ENCODE measurements around the gene SATB1. TPM values are rescaled to one million over a fixed set of nuclear protein-coding genes. Genes with fewer than 3 reads are reported as not detected.
A peak's percentile ranks its signal among the peaks of the same experiment; 100 is the strongest.
"Not testable (repeated sequence)": the region's sequence is repeated elsewhere in the genome, so short reads cannot be mapped to it uniquely, and the experiment has no call there.

SATB1 gene
- total RNA-seq, 1 donor from 2014 or later = 2.0 TPM

DNA sequence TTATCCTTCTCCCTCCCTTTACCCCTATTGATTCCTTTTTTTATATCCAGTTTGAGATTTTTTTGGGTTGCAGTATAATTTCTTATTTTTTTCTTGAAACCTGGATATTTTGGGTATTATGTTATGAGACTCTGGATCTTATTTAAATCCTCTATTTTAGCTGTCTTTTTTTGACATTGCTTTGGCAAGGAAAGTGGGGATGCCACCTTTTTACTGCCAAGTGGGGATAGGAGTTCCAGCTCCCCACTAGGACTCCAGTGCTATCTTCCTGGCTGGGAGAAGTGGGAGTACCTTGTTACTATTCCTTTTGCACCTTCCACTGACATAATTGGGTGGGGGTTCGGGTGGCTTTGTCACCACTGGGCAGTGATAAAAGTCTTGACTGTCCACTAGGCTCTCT is 87.9 kb downstream of the SATB1 start:
- TF ChIP-seq, protein P1, sequence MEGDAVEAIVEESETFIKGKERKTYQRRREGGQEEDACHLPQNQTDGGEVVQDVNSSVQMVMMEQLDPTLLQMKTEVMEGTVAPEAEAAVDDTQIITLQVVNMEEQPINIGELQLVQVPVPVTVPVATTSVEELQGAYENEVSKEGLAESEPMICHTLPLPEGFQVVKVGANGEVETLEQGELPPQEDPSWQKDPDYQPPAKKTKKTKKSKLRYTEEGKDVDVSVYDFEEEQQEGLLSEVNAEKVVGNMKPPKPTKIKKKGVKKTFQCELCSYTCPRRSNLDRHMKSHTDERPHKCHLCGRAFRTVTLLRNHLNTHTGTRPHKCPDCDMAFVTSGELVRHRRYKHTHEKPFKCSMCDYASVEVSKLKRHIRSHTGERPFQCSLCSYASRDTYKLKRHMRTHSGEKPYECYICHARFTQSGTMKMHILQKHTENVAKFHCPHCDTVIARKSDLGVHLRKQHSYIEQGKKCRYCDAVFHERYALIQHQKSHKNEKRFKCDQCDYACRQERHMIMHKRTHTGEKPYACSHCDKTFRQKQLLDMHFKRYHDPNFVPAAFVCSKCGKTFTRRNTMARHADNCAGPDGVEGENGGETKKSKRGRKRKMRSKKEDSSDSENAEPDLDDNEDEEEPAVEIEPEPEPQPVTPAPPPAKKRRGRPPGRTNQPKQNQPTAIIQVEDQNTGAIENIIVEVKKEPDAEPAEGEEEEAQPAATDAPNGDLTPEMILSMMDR (conservative IDR thresholded peaks at IDR 0.05; ENCODE audit: low read depth, low read length) = no peak
- H3K4me3 ChIP-seq (ENCODE audit: low read depth, low read length) = no peak overlapping the region
- DNase-seq (ENCODE audit: low read depth) = no peak

DNA sequence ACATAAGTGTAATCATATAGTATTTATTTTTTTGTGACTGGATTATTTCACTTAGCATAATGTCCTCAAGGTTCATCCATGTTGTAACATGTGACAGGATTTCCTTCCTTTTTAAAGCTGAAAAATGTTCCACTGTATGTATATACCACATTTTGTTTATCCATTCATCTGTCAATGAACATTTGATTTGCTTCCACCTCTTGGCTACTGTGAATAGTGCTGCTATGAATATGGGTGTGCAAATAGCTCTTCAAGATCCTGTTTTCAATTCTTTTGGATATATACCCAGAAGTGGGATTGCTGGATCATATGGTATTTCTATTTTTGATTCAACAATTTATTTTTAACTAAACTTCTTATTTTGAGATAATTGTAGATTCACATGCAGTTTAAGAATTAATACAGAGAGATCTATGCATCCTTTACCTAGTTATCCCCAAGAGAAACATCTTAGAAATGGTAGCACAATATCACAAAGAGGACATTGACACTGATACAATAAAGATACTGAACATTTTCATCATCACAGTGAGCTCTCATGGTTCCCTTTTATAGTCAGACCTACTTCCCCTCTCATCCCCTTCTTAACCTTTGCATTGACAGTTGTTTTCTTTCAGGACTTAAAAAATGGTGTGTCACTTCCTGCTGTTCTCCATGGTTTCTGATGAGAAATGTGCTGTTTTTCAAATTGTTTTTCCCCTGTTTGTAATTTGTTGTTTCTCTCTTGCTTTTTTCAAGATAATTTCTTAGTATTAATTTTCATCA is 90.1 kb downstream of the SATB1 start:
- DNase-seq (ENCODE audit: low read depth) = no peak
- TF ChIP-seq, protein P1 (conservative IDR thresholded peaks at IDR 0.05; ENCODE audit: low read depth, low read length) = no peak
- H3K4me3 ChIP-seq (ENCODE audit: low read depth, low read length) = no peak overlapping the region

DNA sequence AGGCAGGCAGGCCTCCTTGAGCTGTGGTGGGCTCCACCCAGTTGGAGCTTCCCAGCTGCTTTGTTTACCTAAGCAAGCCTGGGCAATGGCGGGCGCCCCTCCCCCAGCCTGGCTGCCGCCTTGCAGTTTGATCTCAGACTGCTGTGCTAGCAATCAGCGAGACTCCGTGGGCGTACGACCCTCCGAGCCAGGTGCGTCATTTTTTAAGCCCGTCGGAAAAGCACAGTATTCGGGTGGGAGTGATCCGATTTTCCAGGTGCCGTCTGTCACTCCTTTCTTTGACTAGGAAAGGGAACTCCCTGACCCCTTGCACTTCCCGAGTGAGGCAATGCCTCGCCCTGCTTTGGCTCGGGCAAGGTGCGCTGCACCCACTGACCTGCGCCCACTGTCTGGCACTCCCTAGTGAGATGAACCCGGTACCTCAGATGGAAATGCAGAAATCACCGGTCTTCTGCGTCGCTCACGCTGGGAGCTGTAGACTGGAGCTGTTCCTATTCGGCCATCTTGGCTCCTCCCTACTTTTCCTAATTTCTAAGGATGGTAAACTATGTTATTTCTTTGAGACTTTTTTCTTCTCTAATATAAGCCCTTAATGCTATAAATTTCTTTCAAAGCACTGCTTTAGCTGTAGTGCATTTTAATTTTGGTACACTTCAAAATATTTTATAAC is 94.2 kb downstream of the SATB1 start:
- DNase-seq (ENCODE audit: low read depth) = not testable (repeated sequence)
- peak overlapping the region; percentile 38 for H3K4me3 ChIP-seq (ENCODE audit: low read depth, low read length)

DNA sequence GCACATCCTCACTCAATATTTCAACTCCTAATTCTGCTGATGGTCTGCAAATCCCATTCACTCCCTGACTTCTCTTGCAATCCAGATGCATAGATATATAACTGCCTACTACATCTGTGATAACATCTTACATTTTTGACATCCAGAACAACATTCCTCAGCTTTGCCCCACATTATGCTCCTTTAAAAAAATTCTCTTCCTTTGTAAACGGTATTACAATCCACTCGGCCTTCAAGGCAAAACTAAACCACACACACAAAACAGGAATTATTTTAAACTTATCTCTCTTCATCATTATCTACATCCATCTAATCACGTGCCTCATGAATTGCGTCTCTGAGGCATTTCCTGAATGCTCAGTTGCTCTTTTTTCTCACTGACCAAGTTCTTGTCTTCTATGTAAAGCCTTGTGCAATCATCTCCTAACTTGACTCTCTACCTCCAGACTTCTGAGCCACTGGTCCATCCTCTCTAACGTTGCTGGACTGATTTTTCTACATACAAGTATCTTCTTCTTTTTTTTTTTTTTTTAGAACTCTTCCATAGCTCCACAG is 117.0 kb downstream of the SATB1 start:
- no peak for DNase-seq (ENCODE audit: low read depth)
- TF ChIP-seq, protein P1 (conservative IDR thresholded peaks at IDR 0.05; ENCODE audit: low read depth, low read length) = no peak
- H3K4me3 ChIP-seq (ENCODE audit: low read depth, low read length) = no peak overlapping the region

DNA sequence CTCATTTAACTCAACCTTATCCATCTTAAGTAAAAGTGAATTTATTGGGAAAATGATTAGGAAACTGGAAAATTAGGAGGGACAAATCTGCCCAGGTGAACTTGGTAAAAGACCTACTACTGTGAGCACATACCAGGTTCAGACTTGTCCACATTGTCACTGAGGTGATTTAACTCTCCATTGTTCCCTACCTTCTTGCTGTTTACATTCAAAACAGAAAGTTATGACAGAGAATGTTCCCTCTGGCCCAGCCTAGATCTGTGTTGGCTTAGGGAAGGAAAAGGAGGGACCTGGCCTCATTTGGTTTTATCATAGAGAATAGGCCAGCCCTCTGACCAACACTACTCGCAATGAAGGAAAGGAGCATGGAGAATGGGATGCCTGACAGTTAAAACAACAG is 117.6 kb downstream of the SATB1 start:
- H3K4me3 ChIP-seq (ENCODE audit: low read depth, low read length) = no peak overlapping the region
- no peak for DNase-seq (ENCODE audit: low read depth)
- TF ChIP-seq, protein P1 (conservative IDR thresholded peaks at IDR 0.05; ENCODE audit: low read depth, low read length) = no peak

DNA sequence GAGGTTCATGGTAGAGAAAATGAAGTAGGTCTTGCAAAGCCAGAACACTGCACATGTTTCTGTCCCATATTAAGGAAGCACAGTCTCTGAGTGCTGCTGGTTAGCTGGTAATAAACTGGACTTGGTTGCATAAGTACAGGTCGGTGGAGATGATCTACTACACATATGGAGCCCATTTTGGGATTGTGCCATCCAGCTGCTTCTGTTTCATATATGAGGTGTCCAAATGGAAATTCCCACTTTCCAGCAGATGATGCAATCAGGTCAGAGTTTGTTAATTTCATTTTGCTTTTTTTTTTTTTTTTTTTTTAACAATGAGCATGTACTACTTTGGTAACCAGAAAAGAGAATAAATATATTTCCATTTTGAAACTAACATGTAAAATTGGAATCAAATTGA is 122.6 kb downstream of the SATB1 start:
- no peak overlapping the region for H3K4me3 ChIP-seq (ENCODE audit: low read depth, low read length)
- TF ChIP-seq, protein P1 (conservative IDR thresholded peaks at IDR 0.05; ENCODE audit: low read depth, low read length) = no peak
- DNase-seq (ENCODE audit: low read depth) = no peak

DNA sequence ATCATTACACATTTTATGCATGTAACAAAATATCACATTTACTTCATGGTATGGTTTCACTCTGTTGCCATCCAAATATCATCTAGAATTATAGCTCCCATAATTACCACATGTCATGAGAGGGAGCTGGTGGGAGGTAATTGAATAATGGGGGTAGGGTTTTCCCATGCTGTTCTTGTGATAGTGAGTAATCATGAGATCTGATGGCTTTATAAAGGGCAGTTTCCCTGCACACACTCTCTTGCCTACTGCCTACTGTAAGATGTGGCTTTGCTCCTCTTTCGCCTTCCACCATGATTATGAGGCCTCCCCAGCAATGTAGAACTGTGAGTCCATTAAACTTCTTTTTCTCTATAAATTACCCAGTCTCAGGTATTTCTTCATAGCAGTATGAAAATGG is 123.4 kb downstream of the SATB1 start:
- TF ChIP-seq, protein P1 (conservative IDR thresholded peaks at IDR 0.05; ENCODE audit: low read depth, low read length) = no peak
- H3K4me3 ChIP-seq (ENCODE audit: low read depth, low read length) = no peak overlapping the region
- DNase-seq (ENCODE audit: low read depth) = no peak

All from epithelial cell of proximal tubule (primary cell).